Stomach (tissue), 4 donors: Measurements from ENCODE around the gene SIGMAR1.

Source experiments
- CTCF ChIP-seq, 7 experiments: fragments of 450-650 bp in 4 of 7; fragments of 200-600 bp in 3 of 7; sonication (generic) in 3 of 7; IDR thresholded peaks; one replicate each; pipeline ENCODE4 v1.5.1; 2016 to 2019; ENCODE audit warnings: antibody characterized with exemption in 7 of 7, control low read depth in 2 of 7, mild to moderate bottlenecking in 1 of 7
- POLR2A ChIP-seq, 4 donors: fragments of 450-650 bp; IDR thresholded peaks; one replicate each; pipeline ENCODE4 v1.6.1; 2016; ENCODE audit warnings: antibody characterized with exemption in 4 of 4, control low read depth in 2 of 4, mild to moderate bottlenecking in 1 of 4, moderate library complexity in 1 of 4

- TF ChIP-seq CTCF (IDR thresholded peaks at IDR 0.05) (peak in 5 of 7 experiments; percentile 82 to 93 (median 92)), POLR2A (IDR thresholded peaks at IDR 0.05) (no peak)
These were observed 46.2 kb downstream of the SIGMAR1 start for GRCh38 chr9:34591248-34591916.
